A673 (cell line): ENCODE measurements around the gene ALKBH8.

Source experiments
- EZH2 ChIP-seq: fragments of 200-600 bp; sonication (generic); IDR thresholded peaks from 2 replicates; pipeline ENCODE4 v1.6.1; 2017; ENCODE audit warnings: borderline replicate concordance, low read depth, mild to moderate bottlenecking, mixed read lengths, antibody characterized with exemption, low read length; ENCODE audit not compliant: poor library complexity, severe bottlenecking
- TF ChIP-seq, protein P1 (sequence below): fragments of 300-800, 200-600 bp; sonication (generic); conservative IDR thresholded peaks from 2 replicates; pipeline ENCODE4 v1.5.1; 2017; ENCODE audit warnings: low read depth, mild to moderate bottlenecking, antibody characterized with exemption, low read length, moderate library complexity, mixed read lengths

DNA sequence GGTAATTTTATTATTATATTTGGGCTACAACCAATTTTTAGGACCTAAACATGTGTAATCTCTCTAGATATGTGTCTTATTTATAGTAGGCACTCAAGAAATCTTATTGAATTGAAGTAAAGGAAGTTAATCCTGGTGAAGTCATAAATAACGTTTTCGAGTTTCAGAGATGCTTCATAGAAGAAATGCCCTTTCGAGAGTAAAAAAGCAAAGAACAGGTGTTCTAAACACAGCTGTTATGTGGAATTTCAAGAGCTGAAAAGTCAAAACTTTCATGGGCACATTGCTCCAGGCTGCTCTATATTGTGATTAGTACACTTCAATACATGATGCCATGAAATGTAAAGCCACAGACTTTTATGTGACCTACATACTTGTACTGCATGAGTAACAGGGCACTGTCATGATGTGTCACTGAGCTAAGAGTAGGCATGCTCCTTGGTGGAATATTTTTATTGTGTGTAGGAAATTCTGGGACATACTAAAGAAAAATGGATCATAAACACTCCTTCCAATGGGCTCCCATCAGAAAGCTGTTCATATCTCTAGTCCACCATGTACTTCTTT is 18.2 kb upstream of the ALKBH8 start:
- no peak for TF ChIP-seq EZH2
- TF ChIP-seq, protein P1, sequence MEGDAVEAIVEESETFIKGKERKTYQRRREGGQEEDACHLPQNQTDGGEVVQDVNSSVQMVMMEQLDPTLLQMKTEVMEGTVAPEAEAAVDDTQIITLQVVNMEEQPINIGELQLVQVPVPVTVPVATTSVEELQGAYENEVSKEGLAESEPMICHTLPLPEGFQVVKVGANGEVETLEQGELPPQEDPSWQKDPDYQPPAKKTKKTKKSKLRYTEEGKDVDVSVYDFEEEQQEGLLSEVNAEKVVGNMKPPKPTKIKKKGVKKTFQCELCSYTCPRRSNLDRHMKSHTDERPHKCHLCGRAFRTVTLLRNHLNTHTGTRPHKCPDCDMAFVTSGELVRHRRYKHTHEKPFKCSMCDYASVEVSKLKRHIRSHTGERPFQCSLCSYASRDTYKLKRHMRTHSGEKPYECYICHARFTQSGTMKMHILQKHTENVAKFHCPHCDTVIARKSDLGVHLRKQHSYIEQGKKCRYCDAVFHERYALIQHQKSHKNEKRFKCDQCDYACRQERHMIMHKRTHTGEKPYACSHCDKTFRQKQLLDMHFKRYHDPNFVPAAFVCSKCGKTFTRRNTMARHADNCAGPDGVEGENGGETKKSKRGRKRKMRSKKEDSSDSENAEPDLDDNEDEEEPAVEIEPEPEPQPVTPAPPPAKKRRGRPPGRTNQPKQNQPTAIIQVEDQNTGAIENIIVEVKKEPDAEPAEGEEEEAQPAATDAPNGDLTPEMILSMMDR: no peak
